Adipose tissue (tissue), 3 donors: ENCODE measurements around the gene PDE8A. TPM values are rescaled to one million over a fixed set of nuclear protein-coding genes. Genes with fewer than 3 reads are reported as not detected.

Experiments used
- H3K27ac ChIP-seq: one replicate; pipeline ENCODE4 v1.5.1; 2013; ENCODE audit warnings: low read depth, low read length
- WGBS, 3 donors: extraction: QIAGEN DNeasy Blood & Tissue Kit; methylation state at CpG; one replicate each; pipeline ENCODE4 v1.1.7; 2013; 5-methylcytosine and 5-hydroxymethylcytosine counted together
- polyA plus RNA-seq, 3 donors: library from polyadenylated mRNA; stranded (reverse); fragments of 200-250 nt; gene quantifications; one replicate each; pipeline ENCODE4 v1.2.3, GENCODE V29; 2013
- donor health status: healthy with polysubstance abuse.
- donor health status: Bipolar disorder and iron deficiency.
- donor health status: healthy.

The PDE8A gene
- polyA plus RNA-seq, 3 donors, result 9.0 to 24.2 (median 19.4) TPM

- 24 to 25% (median 25%) methylated on average over 7 of the region's 7 CpGs for WGBS, 3 donors
- H3K27ac ChIP-seq, result no peak overlapping the region
Measured at GRCh38 chr15:85047271-85047948, 65.8 kb downstream of the PDE8A start.

DNA sequence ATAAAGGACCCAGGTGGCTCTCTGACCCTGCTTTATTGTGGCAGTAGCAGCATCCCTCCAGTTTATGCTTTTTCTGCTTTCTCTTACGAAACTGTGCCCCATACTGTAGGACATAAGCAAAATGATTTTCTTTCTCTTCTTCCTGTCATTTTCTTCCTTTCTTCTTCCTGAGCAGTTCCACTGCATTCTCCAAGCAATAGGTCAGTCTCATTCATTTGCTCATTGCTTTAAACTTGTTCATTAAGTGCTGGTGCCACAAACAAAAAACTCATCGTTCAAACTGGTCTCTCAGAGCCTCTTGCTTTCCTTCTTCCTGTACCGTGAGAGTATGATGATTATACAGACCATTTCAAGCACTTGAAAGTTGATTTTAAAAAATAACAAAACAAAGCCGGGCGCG lies 66.8 kb downstream of the PDE8A start:
- 53 to 76% (median 57%) methylated on average over 6 of the region's 6 CpGs for WGBS, 3 donors
- H3K27ac ChIP-seq, result no peak overlapping the region

- H3K27ac ChIP-seq, result no peak overlapping the region
Measured at GRCh38 chr15:85049805-85050204, 68.1 kb downstream of the PDE8A start.

DNA sequence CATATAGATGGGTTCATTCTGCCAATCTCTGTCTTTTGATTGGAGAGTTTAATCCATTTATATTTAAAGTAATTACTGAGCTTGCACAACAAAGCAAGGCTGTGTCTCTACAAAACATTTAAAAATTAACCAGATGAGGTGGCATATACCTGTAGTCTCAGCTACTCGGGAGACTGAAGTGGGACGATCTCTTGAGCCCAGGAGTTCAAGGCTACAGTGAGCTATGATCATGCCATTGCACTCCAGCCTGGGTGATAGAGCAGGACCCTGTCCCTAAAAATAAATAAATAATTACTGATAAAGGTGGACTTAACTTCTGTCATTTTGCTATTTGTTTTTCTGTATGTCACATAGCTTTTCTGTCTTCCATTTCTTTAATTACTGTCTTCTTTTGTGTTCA lies 78.1 kb downstream of the PDE8A start:
- 50 to 92% (median 72%) methylated on average over 2 of the region's 2 CpGs for WGBS, 3 donors

GRCh38 chr15:85062560-85062959 lies 80.9 kb downstream of the PDE8A start:
- H3K27ac ChIP-seq, result no peak overlapping the region
- 49 to 91% (median 61%) methylated on average over 2 of the region's 2 CpGs for WGBS, 3 donors

More for the DNA sequence above, 78.1 kb downstream of the PDE8A start:
- H3K27ac ChIP-seq, result no peak overlapping the region

GRCh38 chr15:85063088-85063487 lies 81.4 kb downstream of the PDE8A start:
- no peak overlapping the region for H3K27ac ChIP-seq
- 91 to 97% (median 95%) methylated on average over 2 of the region's 2 CpGs for WGBS, 3 donors

DNA sequence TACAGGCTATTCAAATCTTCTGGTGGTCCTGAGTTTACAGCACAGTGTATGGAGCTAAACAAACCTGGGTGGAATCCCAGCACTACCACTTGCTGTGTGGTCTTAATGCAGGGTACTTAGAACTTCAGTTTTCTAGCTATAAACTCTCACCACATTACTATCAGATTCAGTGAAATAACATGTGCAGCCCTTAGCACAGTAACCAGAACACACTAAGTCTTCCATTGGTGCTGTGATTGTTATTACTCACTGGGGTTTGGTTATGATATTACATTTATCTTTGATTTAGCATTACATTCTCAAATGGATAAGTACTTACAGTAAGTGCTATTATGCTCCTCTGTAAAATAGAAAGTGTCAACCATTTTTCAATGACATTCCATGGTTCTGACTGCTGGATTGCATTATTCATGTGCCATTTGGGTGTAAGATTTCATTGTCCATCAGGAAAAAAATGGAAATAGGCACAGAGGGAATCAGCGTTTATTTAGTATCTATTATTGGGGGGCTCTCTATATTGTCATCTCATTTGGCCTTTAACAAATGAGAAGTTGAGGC lies 81.9 kb downstream of the PDE8A start:
- 92 to 98% (median 97%) methylated on average over 1 of the region's 1 CpG for WGBS, 3 donors
- no peak overlapping the region for H3K27ac ChIP-seq

- no peak overlapping the region for H3K27ac ChIP-seq
- 92 to 100% (median 98%) methylated on average over 1 of the region's 1 CpG for WGBS, 3 donors
Measured at GRCh38 chr15:85064710-85065109, 83.1 kb downstream of the PDE8A start.

- WGBS, 3 donors, result 94 to 98% (median 96%) methylated on average over 2 of the region's 2 CpGs
- H3K27ac ChIP-seq, result no peak overlapping the region
Measured at GRCh38 chr15:85071061-85071460, 89.4 kb downstream of the PDE8A start.

DNA sequence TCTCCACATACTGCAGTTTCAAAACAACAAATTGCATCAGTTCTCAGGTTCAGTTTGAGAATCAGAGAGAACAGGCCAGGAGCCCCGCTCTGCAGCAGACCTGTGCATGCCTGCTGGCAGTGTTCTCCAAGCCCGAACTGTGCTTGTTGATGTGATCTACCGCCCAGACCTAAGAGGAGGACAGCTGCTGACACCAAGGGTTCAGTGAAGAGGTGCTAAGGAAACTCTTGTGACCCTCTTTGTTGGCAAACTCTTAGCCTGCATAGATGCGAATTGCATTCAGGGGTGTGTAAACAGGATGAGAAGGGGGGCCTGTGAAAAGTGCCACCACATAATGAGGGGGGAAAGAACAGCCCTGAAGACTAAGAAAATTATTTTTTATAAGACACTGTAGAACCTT lies 89.8 kb downstream of the PDE8A start:
- WGBS, 3 donors, result 88 to 90% (median 89%) methylated on average over 4 of the region's 4 CpGs
- no peak overlapping the region for H3K27ac ChIP-seq

GRCh38 chr15:85072917-85073316 lies 91.3 kb downstream of the PDE8A start:
- H3K27ac ChIP-seq, result no peak overlapping the region
- WGBS, 3 donors, result 86 to 93% (median 88%) methylated on average over 4 of the region's 4 CpGs

DNA sequence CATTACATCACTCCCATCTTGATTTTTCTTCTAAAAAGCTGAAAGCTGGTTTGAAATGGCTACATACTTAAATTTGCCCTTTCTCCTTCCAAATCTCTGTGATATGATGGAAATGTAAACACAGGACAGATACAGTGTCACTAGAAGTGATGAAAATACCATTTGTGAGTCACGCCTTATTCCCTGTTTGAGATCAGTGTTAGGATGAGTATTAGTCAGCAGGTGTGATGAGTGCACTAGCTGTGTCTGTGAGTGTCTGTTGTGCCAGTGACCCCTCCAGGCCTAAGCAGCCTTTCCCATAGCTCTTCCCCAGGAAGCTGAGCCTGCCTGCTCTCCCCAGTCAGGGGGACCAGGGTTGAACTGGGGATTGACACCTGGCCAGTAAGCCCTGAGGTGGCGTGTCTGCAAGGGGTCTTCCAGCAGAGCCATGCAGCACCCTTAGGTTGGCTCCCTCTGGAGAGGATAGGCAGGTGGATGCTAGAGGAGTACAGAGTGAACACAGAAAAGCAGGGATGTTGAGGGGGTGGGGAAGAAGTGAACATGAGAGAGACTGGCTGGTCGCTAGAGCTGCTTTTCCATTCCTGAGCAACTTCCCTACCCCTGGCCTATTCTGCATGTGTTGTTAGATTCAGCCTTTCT lies 92.0 kb downstream of the PDE8A start:
- 86 to 98% (median 97%) methylated on average over 3 of the region's 3 CpGs for WGBS, 3 donors
- no peak overlapping the region for H3K27ac ChIP-seq

GRCh38 chr15:85086855-85087254 lies 105.2 kb downstream of the PDE8A start:
- no peak overlapping the region for H3K27ac ChIP-seq
- 97 to 100% (median 99%) methylated on average over 2 of the region's 2 CpGs for WGBS, 3 donors

GRCh38 chr15:85088300-85088699 lies 106.6 kb downstream of the PDE8A start:
- H3K27ac ChIP-seq, result no peak overlapping the region
- WGBS, 3 donors, result 78 to 89% (median 79%) methylated on average over 5 of the region's 5 CpGs

GRCh38 chr15:85089929-85090597 lies 108.4 kb downstream of the PDE8A start:
- WGBS, 3 donors, result 84 to 89% (median 86%) methylated on average over 5 of the region's 5 CpGs

DNA sequence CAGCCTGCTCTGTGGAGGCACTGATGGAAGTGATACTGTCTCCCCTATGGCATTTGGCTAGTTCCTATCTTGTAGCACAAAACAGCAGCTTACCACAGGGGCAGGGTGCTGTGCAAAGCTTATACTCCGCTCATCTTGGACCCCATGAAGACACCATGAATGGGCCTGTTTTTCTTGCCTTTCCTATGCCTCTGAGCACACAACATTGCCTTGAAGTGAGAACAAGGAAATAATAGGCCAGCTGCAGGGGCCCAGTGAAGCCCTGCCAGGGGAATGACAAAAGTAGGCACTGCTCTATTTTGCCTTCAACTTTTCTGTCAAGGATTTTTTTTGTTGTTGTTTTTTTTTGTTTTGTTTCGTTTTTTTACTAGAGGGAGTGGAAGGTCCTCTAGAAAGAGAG lies 110.3 kb downstream of the PDE8A start:
- H3K27ac ChIP-seq, result no peak overlapping the region
- WGBS, 3 donors, result 90 to 93% (median 91%) methylated on average over 2 of the region's 2 CpGs

More at GRCh38 chr15:85089929-85090597, 108.4 kb downstream of the PDE8A start:
- no peak overlapping the region for H3K27ac ChIP-seq

GRCh38 chr15:85094685-85095084 lies 113.0 kb downstream of the PDE8A start:
- H3K27ac ChIP-seq, result no peak overlapping the region
- WGBS, 3 donors, result 91 to 98% (median 96%) methylated on average over 3 of the region's 3 CpGs

- WGBS, 3 donors, result 82 to 98% (median 98%) methylated on average over 6 of the region's 6 CpGs
- H3K27ac ChIP-seq, result no peak overlapping the region
Measured at GRCh38 chr15:85095566-85095965, 113.9 kb downstream of the PDE8A start.

GRCh38 chr15:85097250-85097649 lies 115.6 kb downstream of the PDE8A start:
- no peak overlapping the region for H3K27ac ChIP-seq
- 70 to 88% (median 76%) methylated on average over 5 of the region's 5 CpGs for WGBS, 3 donors
